Measurements from ENCODE around the gene SORCS3.

Gene SORCS3

GRCh38 chr10:105280895-105281294 lies 639.8 kb downstream of the SORCS3 start:
- TF ChIP-seq, protein P1, sequence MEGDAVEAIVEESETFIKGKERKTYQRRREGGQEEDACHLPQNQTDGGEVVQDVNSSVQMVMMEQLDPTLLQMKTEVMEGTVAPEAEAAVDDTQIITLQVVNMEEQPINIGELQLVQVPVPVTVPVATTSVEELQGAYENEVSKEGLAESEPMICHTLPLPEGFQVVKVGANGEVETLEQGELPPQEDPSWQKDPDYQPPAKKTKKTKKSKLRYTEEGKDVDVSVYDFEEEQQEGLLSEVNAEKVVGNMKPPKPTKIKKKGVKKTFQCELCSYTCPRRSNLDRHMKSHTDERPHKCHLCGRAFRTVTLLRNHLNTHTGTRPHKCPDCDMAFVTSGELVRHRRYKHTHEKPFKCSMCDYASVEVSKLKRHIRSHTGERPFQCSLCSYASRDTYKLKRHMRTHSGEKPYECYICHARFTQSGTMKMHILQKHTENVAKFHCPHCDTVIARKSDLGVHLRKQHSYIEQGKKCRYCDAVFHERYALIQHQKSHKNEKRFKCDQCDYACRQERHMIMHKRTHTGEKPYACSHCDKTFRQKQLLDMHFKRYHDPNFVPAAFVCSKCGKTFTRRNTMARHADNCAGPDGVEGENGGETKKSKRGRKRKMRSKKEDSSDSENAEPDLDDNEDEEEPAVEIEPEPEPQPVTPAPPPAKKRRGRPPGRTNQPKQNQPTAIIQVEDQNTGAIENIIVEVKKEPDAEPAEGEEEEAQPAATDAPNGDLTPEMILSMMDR (IDR thresholded peaks at IDR 0.05; ENCODE audit: insufficient read depth, missing control alignments) = no peak
- FAIRE-seq (no peak), DNase-seq (ENCODE audit: insufficient read length, low spot score) (no peak)

DNA sequence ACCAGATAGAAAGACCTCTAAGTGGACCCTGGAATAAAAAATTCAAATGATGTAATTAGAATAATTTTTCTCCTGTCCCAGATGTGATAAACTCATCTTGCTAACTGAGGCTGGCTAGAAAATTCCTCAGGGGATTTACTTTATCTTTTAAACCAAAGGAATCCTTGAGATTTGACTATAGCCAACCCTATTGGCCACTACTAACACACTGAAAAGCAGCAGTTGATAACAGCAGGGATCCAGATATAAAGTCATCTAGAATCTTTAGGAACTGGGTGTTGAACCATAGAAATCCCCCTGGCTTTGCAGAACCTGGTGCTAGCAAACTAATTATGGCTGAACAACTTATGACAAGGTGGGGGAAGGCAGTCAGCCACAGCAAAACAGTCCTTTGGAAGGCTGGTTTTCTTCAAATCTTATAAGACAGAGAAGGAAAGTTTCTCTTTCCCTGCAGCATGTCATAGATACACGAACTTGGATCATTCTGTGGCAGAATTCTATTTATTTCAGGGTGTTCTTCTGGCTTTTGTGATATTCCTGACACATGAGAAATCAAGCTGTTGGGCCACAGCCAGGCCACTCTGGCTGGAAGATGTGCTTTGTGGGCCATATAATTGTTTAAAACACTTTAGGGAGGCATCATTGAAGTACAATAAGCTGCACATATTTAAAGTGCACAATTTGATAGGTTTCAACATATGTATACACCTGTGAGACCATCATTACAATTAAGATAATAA lies 643.6 kb downstream of the SORCS3 start:
- FAIRE-seq = no peak
- TF ChIP-seq, protein P1 (IDR thresholded peaks at IDR 0.05; ENCODE audit: insufficient read depth, missing control alignments) = no peak
- no peak for DNase-seq (ENCODE audit: insufficient read length, low spot score)

DNA sequence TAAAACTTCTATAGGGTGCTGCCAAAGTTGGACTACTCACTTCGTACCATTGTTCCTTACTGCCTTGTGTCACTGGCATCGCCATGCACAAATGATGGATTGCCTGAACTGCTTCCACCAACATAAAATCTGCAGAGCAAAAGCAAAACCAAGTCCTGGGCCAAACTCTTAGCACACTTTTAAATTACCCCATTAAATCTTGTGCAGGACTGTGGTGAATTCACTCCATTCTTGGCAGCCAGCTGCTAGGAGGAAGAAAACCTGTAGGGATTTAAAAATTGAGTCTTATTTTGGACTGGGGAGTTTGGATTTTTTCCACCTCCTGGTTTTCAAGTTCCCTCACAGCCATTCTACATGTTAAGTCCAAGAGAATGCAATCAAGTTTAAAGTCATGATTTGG lies 646.9 kb downstream of the SORCS3 start:
- TF ChIP-seq, protein P1 (IDR thresholded peaks at IDR 0.05; ENCODE audit: insufficient read depth, missing control alignments) = no peak

DNA sequence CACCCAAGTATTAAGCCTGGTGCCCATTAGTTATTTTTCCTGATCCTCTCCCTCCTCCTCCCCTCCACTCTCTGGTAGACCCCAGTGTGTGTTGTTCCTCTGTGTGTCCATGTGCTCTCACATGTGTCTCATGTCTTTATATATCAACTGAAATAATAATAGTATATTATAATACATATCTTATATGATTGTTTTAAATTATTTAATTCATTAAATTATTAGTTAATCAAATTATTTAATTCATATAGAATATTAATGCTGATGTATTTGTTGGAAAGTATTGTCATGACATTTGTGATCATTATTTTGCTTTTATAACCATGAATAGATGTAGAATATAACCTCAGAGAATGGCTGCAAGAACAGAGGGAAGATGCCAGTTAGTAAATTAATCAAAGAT lies 647.5 kb downstream of the SORCS3 start:
- TF ChIP-seq, protein P1 (IDR thresholded peaks at IDR 0.05; ENCODE audit: insufficient read depth, missing control alignments) = no peak
- DNase-seq (ENCODE audit: insufficient read length, low spot score) (no peak), FAIRE-seq (no peak)

More for the DNA sequence above, 646.9 kb downstream of the SORCS3 start:
- no peak for DNase-seq (ENCODE audit: insufficient read length, low spot score)
- FAIRE-seq = no peak

DNA sequence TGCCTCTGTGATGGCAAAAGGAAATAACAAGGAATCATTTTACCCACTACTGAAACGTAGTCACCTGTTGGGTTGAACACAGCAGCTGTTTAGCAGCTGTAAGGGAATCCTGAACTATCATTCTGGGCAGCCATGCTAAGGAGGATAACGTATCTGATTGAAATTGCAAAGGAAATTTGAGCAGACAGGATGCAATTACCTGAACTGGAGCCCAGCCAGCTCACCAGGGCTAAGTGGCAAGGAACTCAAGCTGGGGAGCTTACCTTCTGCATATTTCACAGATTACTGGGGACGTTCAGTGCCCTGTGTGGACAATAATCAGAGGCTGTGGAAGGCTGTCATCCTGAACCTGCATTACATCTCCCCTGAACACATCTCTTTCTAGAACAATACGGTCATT lies 650.5 kb downstream of the SORCS3 start:
- DNase-seq (ENCODE audit: insufficient read length, low spot score) (no peak), FAIRE-seq (no peak)

GRCh38 chr10:105292236-105292635 lies 651.1 kb downstream of the SORCS3 start:
- no peak for DNase-seq (ENCODE audit: insufficient read length, low spot score)
- TF ChIP-seq, protein P1 (IDR thresholded peaks at IDR 0.05; ENCODE audit: insufficient read depth, missing control alignments) = no peak
- FAIRE-seq = no peak

More for the DNA sequence above, 650.5 kb downstream of the SORCS3 start:
- TF ChIP-seq, protein P1 (IDR thresholded peaks at IDR 0.05; ENCODE audit: insufficient read depth, missing control alignments) = no peak

Data from D721Med (cell line).